SK-N-SH (cell line): ENCODE data around the gene IKBIP. TPM values are rescaled to one million over a fixed set of nuclear protein-coding genes. Genes with fewer than 3 reads are reported as not detected.

Source experiments
- CTCF ChIA-PET: fragments of 300-600, 350-600 bp; formaldehyde crosslinking; extraction: SDS; loops from one replicate; lab custom pipeline; 2021; lab: Yijun Ruan, JAX
- POLR2A ChIA-PET: fragments of 350-600 bp; sonication (Branson Sonifier 250); formaldehyde crosslinking; extraction: SDS; loops from one replicate; lab custom pipeline; 2020; ENCODE audit warnings: antibody characterized with exemption, inconsistent platforms; lab: Yijun Ruan, JAX
- DNase-seq: peaks from one replicate; pipeline ENCODE4 v3.0.0; 2012
- H2AFZ ChIP-seq: fragments of 200-600 bp; sonication (generic); 2 replicates; pipeline ENCODE4 v1.8.1; 2016; ENCODE audit warnings: antibody characterized with exemption, mild to moderate bottlenecking, low read depth
- H3F3A ChIP-seq: fragments of 200-600 bp; sonication (generic); replicated peaks from 2 replicates; pipeline ENCODE3; 2016; ENCODE audit warnings: antibody characterized with exemption, mild to moderate bottlenecking; ENCODE audit not compliant: insufficient read depth
- H3K27ac ChIP-seq, 2 experiments: fragments of 200-500 bp in 1 of 2; fragments of 200-600 bp in 1 of 2; sonication (Bioruptor generic) in 1 of 2; sonication (generic), shearing (Covaris generic) in 1 of 2; 2 replicates each; pipeline versions ENCODE4 v1.5.1 to v1.6.1; 2014 to 2016; ENCODE audit warnings: low read depth in 2 of 2, inconsistent platforms in 1 of 2, low read length in 1 of 2, mild to moderate bottlenecking in 1 of 2, mixed read lengths in 1 of 2
- H3K27me3 ChIP-seq: fragments of 200-600 bp; sonication (generic), shearing (Covaris generic); 2 replicates; pipeline ENCODE4 v1.6.1; 2016; ENCODE audit warnings: mixed run types; ENCODE audit not compliant: insufficient read depth
- H3K36me3 ChIP-seq, 2 experiments: fragments of 200-500 bp in 1 of 2; fragments of 200-600 bp in 1 of 2; sonication (Bioruptor generic) in 1 of 2; sonication (generic) in 1 of 2; replicated peaks in 1 of 2; 2 replicates each; pipeline versions ENCODE3 to v1.5.1; 2014 to 2016; ENCODE audit warnings: low read length in 1 of 2, mild to moderate bottlenecking in 1 of 2; ENCODE audit not compliant: insufficient read depth in 2 of 2, control insufficient read depth in 1 of 2
- H3K4me1 ChIP-seq, 2 experiments: fragments of 200-500 bp in 1 of 2; fragments of 200-600 bp in 1 of 2; sonication (Bioruptor generic) in 1 of 2; sonication (generic), shearing (Covaris generic) in 1 of 2; 2 replicates each; pipeline versions ENCODE4 v1.5.1 to v1.6.1; 2014 to 2016; ENCODE audit warnings: low read depth in 1 of 2, low read length in 1 of 2, mixed run types in 1 of 2; ENCODE audit not compliant: insufficient read depth in 2 of 2, control insufficient read depth in 1 of 2
- H3K4me2 ChIP-seq: fragments of 200-600 bp; sonication (generic), shearing (Covaris generic); 2 replicates; pipeline ENCODE4 v1.6.1; 2017; ENCODE audit warnings: mixed run types
- H3K4me3 ChIP-seq, 2 experiments: fragments of 200-500 bp in 1 of 2; fragments of 200-600 bp in 1 of 2; sonication (Bioruptor generic) in 1 of 2; sonication (generic), shearing (Covaris generic) in 1 of 2; 2 replicates each; pipeline versions ENCODE4 v1.5.1 to v1.8.1; 2014 to 2016; ENCODE audit warnings: low read depth in 2 of 2, inconsistent platforms in 1 of 2, low read length in 1 of 2, mild to moderate bottlenecking in 1 of 2, mixed read lengths in 1 of 2, moderate library complexity in 1 of 2
- H3K79me2 ChIP-seq: fragments of 200-600 bp; sonication (generic); 2 replicates; pipeline ENCODE4 v1.8.1; 2017; ENCODE audit warnings: mild to moderate bottlenecking; ENCODE audit not compliant: insufficient read depth
- H3K9ac ChIP-seq: fragments of 200-600 bp; sonication (generic); 2 replicates; pipeline ENCODE4 v1.6.1; 2017; ENCODE audit warnings: mixed run types
- H3K9me2 ChIP-seq: fragments of 200-600 bp; sonication (generic); 2 replicates; pipeline ENCODE4 v1.6.1; 2017; ENCODE audit warnings: mixed run types
- H3K9me3 ChIP-seq: fragments of 200-600 bp; sonication (generic); 2 replicates; pipeline ENCODE4 v1.6.1; 2017; ENCODE audit warnings: mixed run types, mild to moderate bottlenecking, moderate library complexity
- H4K20me1 ChIP-seq: fragments of 200-600 bp; sonication (generic); 2 replicates; pipeline ENCODE4 v1.6.1; 2017; ENCODE audit warnings: mild to moderate bottlenecking, mixed run types; ENCODE audit not compliant: insufficient read depth
- CHD2 ChIP-seq: fragments of 150-350 bp; IDR thresholded peaks from 2 replicates; pipeline ENCODE4 v1.6.1; 2018; ENCODE audit warnings: low read length; ENCODE audit not compliant: partially characterized antibody
- ELF1 ChIP-seq: IDR thresholded peaks from 2 replicates; pipeline ENCODE4 v1.4.0; 2012
- EP300 ChIP-seq, 2 experiments: IDR thresholded peaks; 2 replicates each; pipeline versions ENCODE4 v1.4.0 to v1.6.1; 2012; ENCODE audit warnings: borderline replicate concordance in 1 of 2, low read depth in 1 of 2, low read length in 1 of 2
- FOXJ3 ChIP-seq: sonication (generic); formaldehyde crosslinking; IDR thresholded peaks from 2 replicates; pipeline ENCODE4 v1.5.1; 2020; ENCODE audit warnings: mild to moderate bottlenecking, missing genetic modification reagents
- FOXM1 ChIP-seq: IDR thresholded peaks from 2 replicates; pipeline ENCODE4 v1.4.0; 2012; ENCODE audit warnings: low read depth, mild to moderate bottlenecking
- JUND ChIP-seq: IDR thresholded peaks from 2 replicates; pipeline ENCODE4 v1.4.0; 2012
- NFIC ChIP-seq: IDR thresholded peaks from 2 replicates; pipeline ENCODE4 v1.4.0; 2012; ENCODE audit warnings: borderline replicate concordance
- POLR2AphosphoS5 ChIP-seq: IDR thresholded peaks from 2 replicates; pipeline ENCODE4 v1.6.1; 2012; ENCODE audit warnings: low read depth, low read length
- RAD21 ChIP-seq: IDR thresholded peaks from 2 replicates; pipeline ENCODE4 v1.6.1; 2012; ENCODE audit warnings: mild to moderate bottlenecking, low read length
- RFX5 ChIP-seq: IDR thresholded peaks from 2 replicates; pipeline ENCODE4 v1.6.1; 2012; ENCODE audit warnings: mild to moderate bottlenecking, improper control_type of control experiment, low read length
- RXRA ChIP-seq: IDR thresholded peaks from 2 replicates; pipeline ENCODE4 v1.4.0; 2012; ENCODE audit warnings: low read depth, mild to moderate bottlenecking, borderline replicate concordance
- SIN3A ChIP-seq: IDR thresholded peaks from 2 replicates; pipeline ENCODE4 v1.6.1; 2012; ENCODE audit warnings: low read depth, mild to moderate bottlenecking, low read length, moderate library complexity, borderline replicate concordance
- TAF1 ChIP-seq: IDR thresholded peaks from 2 replicates; pipeline ENCODE4 v1.6.1; 2012; ENCODE audit warnings: low read depth, mild to moderate bottlenecking, low read length, moderate library complexity, borderline replicate concordance
- YY1 ChIP-seq: IDR thresholded peaks from 2 replicates; pipeline ENCODE4 v1.4.0; 2012; ENCODE audit warnings: low read depth, mild to moderate bottlenecking
- polyA plus RNA-seq, 3 experiments: library from polyadenylated mRNA; depleted of rRNA; stranded (reverse); fragments of >200 nt; gene quantifications; 2 replicates each; pipeline ENCODE4 v1.2.3, GENCODE V29; 2012
- TF ChIP-seq, protein P1 (sequence below): fragments of 150-350 bp; IDR thresholded peaks from 2 replicates; pipeline ENCODE4 v1.6.1; 2016; ENCODE audit warnings: mild to moderate bottlenecking, low read depth, low read length
- TF ChIP-seq, protein P2 (sequence below): fragments of 150-350 bp; IDR thresholded peaks from 2 replicates; pipeline ENCODE4 v1.6.1; 2017; ENCODE audit warnings: antibody characterized with exemption, low read length, low read depth, borderline replicate concordance
- TF ChIP-seq, protein P3 (sequence below): IDR thresholded peaks from 2 replicates; pipeline ENCODE4 v1.4.0; 2012; ENCODE audit warnings: low read depth, borderline replicate concordance
- TF ChIP-seq, protein P4 (sequence below): IDR thresholded peaks from 2 replicates; pipeline ENCODE4 v1.4.0; 2012; ENCODE audit warnings: low read depth
- TF ChIP-seq, protein P5 (sequence below): fragments of 200-600 bp; sonication (generic); IDR thresholded peaks from 2 replicates; pipeline ENCODE4 v1.6.1; 2017; ENCODE audit warnings: antibody characterized with exemption, mild to moderate bottlenecking, moderate library complexity
- TF ChIP-seq, protein P6 (sequence below): IDR thresholded peaks from 2 replicates; pipeline ENCODE4; 2012

The IKBIP gene
- polyA plus RNA-seq, 1 of the 3 experiments (the other 2 are of a cell fraction): 25.2 TPM

DNA sequence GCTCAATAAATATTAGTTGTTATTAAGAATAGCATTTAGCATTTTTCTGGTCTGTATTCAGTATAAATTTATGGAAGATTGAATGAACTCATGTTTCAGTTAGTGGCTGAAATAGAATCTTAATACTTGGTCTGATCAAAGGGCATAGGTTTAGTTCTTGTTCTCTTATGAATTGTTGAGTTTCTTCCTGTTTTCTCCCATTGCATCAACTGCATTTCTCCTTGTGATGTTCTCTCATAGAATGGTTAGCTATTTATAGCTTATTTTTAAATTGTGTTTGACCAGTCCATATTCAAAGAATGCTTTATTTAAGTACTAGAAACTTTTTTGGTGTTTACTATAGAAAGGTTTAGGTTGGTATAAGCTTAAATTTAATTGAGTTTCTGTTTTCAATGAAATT is 30.3 kb upstream of the IKBIP start:
- H3F3A ChIP-seq: no peaks in the 10 kb centered on the region
- TF ChIP-seq NFIC (no peak), RXRA (no peak), JUND (no peak), YY1 (no peak), EP300 (IDR thresholded peaks at IDR 0.05; ENCODE audit: borderline replicate concordance in 1 of 2, low read depth in 1 of 2, low read length in 1 of 2) (no peak), POLR2AphosphoS5 (no peak), RFX5 (no peak), FOXM1 (no peak), ELF1 (no peak), SIN3A (no peak), TAF1 (no peak), FOXJ3 (no peak), CHD2 (no peak), RAD21 (no peak)
- TF ChIP-seq, protein P1, sequence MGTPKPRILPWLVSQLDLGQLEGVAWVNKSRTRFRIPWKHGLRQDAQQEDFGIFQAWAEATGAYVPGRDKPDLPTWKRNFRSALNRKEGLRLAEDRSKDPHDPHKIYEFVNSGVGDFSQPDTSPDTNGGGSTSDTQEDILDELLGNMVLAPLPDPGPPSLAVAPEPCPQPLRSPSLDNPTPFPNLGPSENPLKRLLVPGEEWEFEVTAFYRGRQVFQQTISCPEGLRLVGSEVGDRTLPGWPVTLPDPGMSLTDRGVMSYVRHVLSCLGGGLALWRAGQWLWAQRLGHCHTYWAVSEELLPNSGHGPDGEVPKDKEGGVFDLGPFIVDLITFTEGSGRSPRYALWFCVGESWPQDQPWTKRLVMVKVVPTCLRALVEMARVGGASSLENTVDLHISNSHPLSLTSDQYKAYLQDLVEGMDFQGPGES: no peak
- TF ChIP-seq, protein P2, sequence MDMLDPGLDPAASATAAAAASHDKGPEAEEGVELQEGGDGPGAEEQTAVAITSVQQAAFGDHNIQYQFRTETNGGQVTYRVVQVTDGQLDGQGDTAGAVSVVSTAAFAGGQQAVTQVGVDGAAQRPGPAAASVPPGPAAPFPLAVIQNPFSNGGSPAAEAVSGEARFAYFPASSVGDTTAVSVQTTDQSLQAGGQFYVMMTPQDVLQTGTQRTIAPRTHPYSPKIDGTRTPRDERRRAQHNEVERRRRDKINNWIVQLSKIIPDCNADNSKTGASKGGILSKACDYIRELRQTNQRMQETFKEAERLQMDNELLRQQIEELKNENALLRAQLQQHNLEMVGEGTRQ: no peak
- TF ChIP-seq, protein P3, sequence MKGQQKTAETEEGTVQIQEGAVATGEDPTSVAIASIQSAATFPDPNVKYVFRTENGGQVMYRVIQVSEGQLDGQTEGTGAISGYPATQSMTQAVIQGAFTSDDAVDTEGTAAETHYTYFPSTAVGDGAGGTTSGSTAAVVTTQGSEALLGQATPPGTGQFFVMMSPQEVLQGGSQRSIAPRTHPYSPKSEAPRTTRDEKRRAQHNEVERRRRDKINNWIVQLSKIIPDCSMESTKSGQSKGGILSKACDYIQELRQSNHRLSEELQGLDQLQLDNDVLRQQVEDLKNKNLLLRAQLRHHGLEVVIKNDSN: no peak
- TF ChIP-seq, protein P4, sequence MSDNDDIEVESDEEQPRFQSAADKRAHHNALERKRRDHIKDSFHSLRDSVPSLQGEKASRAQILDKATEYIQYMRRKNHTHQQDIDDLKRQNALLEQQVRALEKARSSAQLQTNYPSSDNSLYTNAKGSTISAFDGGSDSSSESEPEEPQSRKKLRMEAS: no peak
- TF ChIP-seq, protein P5, sequence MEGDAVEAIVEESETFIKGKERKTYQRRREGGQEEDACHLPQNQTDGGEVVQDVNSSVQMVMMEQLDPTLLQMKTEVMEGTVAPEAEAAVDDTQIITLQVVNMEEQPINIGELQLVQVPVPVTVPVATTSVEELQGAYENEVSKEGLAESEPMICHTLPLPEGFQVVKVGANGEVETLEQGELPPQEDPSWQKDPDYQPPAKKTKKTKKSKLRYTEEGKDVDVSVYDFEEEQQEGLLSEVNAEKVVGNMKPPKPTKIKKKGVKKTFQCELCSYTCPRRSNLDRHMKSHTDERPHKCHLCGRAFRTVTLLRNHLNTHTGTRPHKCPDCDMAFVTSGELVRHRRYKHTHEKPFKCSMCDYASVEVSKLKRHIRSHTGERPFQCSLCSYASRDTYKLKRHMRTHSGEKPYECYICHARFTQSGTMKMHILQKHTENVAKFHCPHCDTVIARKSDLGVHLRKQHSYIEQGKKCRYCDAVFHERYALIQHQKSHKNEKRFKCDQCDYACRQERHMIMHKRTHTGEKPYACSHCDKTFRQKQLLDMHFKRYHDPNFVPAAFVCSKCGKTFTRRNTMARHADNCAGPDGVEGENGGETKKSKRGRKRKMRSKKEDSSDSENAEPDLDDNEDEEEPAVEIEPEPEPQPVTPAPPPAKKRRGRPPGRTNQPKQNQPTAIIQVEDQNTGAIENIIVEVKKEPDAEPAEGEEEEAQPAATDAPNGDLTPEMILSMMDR: no peak
- TF ChIP-seq, protein P6, sequence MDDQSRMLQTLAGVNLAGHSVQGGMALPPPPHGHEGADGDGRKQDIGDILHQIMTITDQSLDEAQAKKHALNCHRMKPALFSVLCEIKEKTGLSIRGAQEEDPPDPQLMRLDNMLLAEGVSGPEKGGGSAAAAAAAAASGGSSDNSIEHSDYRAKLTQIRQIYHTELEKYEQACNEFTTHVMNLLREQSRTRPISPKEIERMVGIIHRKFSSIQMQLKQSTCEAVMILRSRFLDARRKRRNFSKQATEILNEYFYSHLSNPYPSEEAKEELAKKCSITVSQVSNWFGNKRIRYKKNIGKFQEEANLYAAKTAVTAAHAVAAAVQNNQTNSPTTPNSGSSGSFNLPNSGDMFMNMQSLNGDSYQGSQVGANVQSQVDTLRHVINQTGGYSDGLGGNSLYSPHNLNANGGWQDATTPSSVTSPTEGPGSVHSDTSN: no peak
- no peak overlapping the region for H3K27ac ChIP-seq
- H3K79me2 ChIP-seq: peaks cover 3% of the 10 kb centered on the region
- H3K36me3 ChIP-seq: peaks cover 16 to 66% of the 10 kb centered on the region in 2 experiments
- H3K4me3 ChIP-seq: no peak overlapping the region
- no peaks in the 10 kb centered on the region for H3K9me3 ChIP-seq
- H3K4me2 ChIP-seq: no peak overlapping the region
- no peak overlapping the region for H2AFZ ChIP-seq
- ChIA-PET CTCF (interaction anchor here (0.7 to 1.2 kb wide), 3 partner anchors 9 to 20 kb away, joined by 3 read pairs; no protein-coding TSS in a partner anchor), POLR2A (no interaction called here)
- no peaks in the 10 kb centered on the region for H3K27me3 ChIP-seq
- H3K4me1 ChIP-seq: no peaks in the 10 kb centered on the region
- no peak overlapping the region for H3K9ac ChIP-seq
- no peak for DNase-seq
- no peaks in the 10 kb centered on the region for H3K9me2 ChIP-seq
- no peaks in the 10 kb centered on the region for H4K20me1 ChIP-seq
